IMR-90 (cell line): Measurements from ENCODE around the gene TM4SF18.

ENCODE experiments used
- CEBPB ChIP-seq: IDR thresholded peaks from 2 replicates; pipeline ENCODE4 v1.6.1; 2012; ENCODE audit warnings: low read depth, low read length, improper control_type of control experiment
- CHD1 ChIP-seq: IDR thresholded peaks from 2 replicates; pipeline ENCODE4 v1.6.1; 2012; ENCODE audit warnings: low read depth, low read length, improper control_type of control experiment
- CTCF ChIP-seq: conservative IDR thresholded peaks from 2 replicates; pipeline ENCODE4 v1.5.1; 2012; ENCODE audit warnings: mild to moderate bottlenecking, low read depth, low read length, improper control_type of control experiment
- ELK1 ChIP-seq: fragments of 150-350 bp; IDR thresholded peaks from 2 replicates; pipeline ENCODE4 v1.6.1; 2016; ENCODE audit warnings: low read depth, mild to moderate bottlenecking, low read length, moderate library complexity, borderline replicate concordance
- MAFK ChIP-seq: IDR thresholded peaks from 2 replicates; pipeline ENCODE4 v1.6.1; 2012; ENCODE audit warnings: low read depth, low read length, improper control_type of control experiment
- MAZ ChIP-seq: IDR thresholded peaks from 2 replicates; pipeline ENCODE4 v1.6.1; 2012; ENCODE audit warnings: low read depth, mild to moderate bottlenecking, low read length, improper control_type of control experiment, moderate library complexity, borderline replicate concordance
- POLR2A ChIP-seq: IDR thresholded peaks from 2 replicates; pipeline ENCODE4 v1.6.1; 2012; ENCODE audit warnings: mild to moderate bottlenecking, low read depth, low read length
- RAD21 ChIP-seq: IDR thresholded peaks from 2 replicates; pipeline ENCODE4 v1.6.1; 2012; ENCODE audit warnings: low read length, improper control_type of control experiment
- RFX5 ChIP-seq: IDR thresholded peaks from 2 replicates; pipeline ENCODE4 v1.8.0; 2012; ENCODE audit warnings: low read depth, mild to moderate bottlenecking, low read length, moderate library complexity
- USF2 ChIP-seq: fragments of 150-350 bp; IDR thresholded peaks from 2 replicates; pipeline ENCODE4 v1.6.1; 2017; ENCODE audit warnings: mild to moderate bottlenecking, antibody characterized with exemption, low read length, low read depth

- TF ChIP-seq CTCF: no peak
- TF ChIP-seq MAZ: no peak
- no peak for TF ChIP-seq RFX5
- no peak for TF ChIP-seq ELK1
- no peak for TF ChIP-seq POLR2A
- TF ChIP-seq CEBPB: no peak
- TF ChIP-seq MAFK: no peak
- TF ChIP-seq USF2: no peak
- no peak for TF ChIP-seq RAD21
- TF ChIP-seq CHD1: no peak
Measured at GRCh38 chr3:149306751-149307434, 26.5 kb downstream of the TM4SF18 start.
